NCI-H2171 treated with DMSO at 0.1 percent for 48 hours (cell line): ENCODE measurements around the gene PLEKHA7.

Experiments used
- DNase-seq: peaks from one replicate; lab custom pipeline; 2025; lab: John Stamatoyannopoulos, UW

Gene PLEKHA7

DNA sequence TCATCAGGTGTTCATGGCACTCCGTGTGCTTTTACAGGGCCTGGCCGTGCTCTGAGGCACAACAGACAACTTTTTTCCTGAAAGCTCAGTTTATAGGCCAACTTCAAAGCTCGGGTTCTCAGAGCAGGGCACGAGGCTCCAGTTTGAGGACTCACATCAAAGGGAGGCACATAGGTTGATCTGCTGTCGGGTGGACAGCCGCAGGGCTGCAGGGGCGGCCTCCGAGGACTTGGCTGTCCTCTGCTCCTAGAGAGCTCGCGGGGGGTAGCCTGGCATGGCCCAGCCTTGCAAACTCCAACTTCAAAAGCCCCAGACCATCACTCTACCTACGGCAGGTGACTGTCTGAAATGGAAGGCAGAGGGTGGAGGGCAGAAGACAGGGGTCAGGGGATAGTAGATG, 244.2 kb downstream of the PLEKHA7 start:
- DNase-seq: no peak

DNA sequence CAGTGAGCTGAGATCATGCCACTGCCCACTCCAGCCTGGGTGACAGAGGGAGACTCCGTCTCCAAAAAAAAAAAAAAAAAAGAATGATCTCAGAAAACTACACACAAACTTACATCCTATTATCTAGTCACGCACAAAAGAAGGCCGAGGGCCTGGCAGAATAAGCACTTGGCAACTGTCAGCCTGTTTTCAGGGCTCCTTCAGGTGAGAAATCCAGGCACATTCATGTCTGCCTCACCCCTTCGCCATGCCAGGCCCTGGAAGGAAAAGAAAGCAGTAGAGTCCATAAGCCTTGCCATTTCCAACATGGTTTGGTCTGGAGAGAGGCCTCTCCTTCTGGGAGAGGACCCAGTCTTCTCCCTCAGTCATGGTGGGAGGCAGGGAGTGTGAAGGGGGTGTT, 244.8 kb downstream of the PLEKHA7 start:
- DNase-seq: no peak

DNA sequence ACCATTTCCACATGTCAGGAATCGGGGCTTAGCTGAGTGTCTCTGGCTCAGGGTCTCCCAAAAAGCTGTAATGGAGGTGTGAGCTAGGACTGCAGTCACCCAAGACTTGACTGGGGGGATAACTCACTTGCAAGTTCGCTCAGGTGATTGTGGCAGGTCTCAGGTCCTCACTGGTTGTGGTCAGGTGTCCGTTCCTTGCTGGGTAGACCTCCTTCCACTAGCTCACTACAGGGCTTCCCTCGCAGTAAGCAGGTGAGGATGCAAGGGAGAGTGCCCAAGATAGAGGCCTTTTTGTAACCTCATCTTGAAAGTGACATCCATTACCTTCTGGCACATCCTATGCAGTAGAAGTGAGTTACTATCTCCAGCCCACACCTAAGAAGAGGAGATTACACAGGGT, 246.3 kb downstream of the PLEKHA7 start:
- no peak for DNase-seq

DNA sequence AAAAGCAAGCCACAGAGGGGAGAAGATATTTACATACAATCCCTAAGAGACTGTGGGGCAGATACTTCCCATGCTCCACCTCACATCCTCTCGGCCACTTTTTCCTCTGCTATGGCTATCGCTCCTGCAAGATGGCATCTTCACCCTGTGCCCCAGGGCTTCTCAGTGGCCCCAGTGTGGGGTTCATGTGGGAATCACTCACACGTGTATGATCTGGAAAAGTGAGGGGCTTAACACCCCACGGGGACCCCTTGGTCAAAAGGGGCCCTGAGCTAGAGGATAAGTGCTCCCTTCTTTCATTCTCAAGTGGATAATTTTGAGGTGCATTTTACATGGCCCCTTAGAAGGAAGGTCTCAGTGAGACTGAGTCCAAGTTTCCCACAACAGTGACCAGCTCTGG, 247.1 kb downstream of the PLEKHA7 start:
- DNase-seq: no peak

DNA sequence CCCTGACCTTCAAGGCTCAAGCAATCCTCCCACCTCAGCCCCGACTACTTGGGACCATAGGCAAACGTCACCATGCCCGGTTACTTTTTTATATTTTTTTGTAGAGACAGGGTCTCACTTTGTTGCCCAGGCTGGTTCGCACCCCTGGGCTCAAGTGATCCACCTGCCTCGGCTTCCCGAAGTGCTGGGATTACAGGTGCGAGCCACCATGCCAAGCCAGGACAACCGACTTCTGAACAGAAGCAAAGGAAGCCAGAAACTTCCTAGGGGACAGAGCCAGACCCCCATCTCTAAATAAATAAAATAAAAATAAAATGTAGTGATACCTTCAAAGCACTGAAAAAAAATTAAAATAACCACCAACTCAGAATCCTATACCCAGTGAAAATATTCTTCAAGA, 249.3 kb downstream of the PLEKHA7 start:
- DNase-seq: no peak

DNA sequence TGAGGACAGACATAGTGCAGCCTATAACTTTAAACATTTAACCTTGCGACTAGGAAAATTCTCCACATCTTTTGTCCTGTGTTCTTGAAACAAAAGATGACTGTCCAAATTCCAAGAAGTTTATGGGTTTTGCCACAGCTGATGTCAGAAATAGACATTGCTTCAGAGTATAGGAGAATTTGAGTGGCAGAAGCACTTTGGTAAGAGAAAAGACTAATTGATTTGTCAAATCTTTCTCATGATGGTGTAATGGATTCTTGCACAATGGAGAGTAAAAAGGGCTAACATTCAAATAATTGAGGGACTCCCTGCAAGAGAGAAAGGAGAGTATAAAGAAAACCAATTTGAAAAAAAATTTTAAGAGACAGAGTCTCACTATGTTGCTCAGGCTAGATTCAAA, 250.5 kb downstream of the PLEKHA7 start:
- DNase-seq: no peak

DNA sequence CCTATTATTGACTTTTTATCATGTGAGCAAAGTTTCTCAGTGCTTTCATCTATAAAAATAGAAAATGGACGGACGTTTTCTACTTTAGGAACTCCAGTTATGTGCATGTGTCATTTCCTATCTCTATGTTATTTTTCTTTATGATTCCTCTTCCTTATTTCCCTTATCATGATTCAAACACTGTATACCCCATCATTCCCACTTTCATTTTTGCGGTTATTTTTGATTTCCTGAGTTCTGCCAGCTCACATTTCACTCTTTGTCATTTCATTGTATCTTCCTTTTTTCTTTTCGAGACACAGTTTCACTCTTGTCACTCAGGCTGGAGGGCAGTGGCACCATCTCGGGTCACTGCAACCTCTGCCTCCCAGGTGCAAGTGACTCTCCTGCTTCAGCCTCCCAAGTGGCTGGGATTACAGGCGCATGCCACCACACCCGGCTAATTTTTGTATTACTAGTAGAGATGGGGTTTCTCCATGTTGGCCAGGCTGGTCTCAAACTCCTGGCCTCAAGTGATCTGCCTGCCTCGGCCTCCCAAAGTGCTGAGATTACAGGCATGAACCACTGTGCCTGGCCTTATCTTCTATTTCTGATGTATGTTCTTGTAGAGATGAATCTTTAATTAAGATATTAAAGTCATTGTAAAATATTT, 254.2 kb downstream of the PLEKHA7 start:
- no peak for DNase-seq

DNA sequence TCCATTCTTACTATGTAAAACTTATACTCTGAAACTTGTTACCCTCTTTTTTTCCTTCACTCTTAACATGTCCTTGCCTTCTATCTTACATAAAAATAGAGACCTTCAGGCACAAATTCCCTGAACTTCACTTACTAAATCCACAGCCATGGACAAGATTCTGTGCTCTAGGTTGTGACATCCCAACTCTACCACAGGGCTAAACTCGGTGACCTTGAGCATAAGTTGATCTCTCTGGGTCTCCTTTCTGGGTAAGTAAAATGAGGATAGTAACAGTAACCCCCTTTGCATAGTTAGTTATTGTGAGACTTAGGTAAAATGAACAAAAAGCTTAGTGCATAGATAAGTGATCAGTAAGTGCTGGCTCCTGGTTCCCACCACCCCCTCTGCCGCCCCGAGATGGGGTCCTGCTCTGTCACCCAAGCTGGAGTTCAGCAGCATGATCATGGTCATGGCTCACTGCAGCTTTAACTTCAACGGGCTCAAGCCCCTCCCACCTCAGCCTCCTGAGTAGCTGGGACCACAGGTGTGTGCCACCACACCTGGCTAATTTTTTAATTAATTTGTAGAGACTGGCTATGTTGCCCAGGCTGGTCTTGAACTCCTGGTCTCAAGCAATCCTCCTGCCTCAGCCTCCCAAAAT, 255.7 kb downstream of the PLEKHA7 start:
- DNase-seq: no peak

DNA sequence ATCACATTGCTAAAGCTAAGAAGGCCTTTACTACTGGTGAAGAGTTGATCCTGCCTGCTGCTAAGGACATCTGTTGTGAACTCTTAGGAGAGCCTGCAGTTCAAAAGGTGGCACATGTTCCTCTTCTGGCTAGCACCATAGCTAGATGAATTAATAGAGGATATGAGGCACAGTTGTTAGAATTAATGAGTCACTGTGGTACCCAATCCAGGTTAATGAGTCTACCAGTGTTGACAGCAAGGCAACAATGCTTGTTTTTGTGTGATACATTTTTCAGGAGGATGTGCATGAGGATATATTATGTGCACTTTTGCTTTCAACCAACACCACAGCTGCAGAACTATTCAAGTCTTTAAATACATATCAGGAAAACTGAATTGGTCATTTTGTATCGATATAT, 263.8 kb downstream of the PLEKHA7 start:
- DNase-seq: no peak

DNA sequence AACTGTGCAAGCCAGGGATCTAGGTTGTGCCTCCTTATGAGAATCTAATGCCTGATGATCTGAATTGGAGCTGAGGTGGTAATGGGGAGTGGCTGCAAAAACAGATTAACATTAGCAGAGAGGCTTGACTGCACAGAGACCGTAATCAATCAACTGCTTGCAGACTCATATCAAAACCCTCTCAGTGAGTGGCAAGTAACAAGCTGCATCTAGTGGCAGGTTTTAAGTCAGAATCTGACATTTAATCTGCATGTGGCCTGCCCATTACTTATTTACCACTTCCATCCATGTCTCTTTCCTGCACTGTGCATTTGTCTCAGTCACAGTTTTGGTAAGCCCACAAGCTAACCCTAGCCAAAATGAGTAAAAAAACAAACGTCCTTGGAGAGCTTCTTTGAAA, 264.5 kb downstream of the PLEKHA7 start:
- no peak for DNase-seq

DNA sequence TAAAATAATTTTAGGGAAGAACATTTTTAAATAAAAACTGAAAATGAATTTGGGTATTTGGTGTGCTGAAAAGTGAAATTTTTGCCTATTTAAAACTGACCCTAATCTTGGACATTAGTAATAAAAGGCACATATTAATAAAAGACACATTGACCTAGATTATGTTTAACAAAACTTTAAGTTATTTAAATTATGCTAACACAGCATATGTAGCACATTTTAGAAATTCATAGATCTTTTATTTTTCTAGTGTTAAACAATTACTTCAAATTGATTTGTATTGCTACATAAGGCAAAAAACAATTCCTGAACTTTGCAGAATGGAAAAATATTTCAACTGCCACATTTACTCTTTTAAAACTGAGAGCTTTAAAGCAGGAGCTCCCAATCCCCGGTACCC, 265.1 kb downstream of the PLEKHA7 start:
- no peak for DNase-seq

DNA sequence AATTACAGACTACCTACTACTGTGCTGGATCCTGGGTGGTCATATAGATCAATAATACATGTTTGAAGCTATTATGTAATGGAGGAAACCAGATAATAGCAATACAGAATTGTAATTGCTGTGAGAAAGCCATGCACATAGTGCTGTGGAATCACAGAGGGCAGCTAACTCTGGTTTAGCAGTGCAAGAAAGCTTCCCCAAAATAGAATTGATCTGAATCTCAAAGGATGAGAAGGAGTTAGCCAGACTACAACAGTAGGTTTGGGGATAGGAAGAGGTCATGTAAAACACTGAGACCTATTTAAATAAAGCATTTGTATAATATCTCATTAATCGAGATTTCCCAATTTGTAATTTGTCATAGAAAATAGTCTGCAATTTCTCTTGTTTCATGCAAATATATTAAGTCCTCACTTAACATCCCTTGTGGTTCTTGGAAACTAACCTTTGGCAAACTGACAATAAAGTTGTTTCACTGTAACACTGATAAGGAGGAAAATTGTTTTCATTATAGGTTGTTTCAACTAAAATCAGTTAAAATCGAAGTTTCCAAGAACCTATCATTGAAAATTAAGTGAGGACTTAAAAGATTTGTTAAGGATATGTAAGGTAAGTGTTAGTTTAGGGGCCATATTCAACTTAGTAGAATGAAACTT, 268.1 kb downstream of the PLEKHA7 start:
- DNase-seq: no peak

DNA sequence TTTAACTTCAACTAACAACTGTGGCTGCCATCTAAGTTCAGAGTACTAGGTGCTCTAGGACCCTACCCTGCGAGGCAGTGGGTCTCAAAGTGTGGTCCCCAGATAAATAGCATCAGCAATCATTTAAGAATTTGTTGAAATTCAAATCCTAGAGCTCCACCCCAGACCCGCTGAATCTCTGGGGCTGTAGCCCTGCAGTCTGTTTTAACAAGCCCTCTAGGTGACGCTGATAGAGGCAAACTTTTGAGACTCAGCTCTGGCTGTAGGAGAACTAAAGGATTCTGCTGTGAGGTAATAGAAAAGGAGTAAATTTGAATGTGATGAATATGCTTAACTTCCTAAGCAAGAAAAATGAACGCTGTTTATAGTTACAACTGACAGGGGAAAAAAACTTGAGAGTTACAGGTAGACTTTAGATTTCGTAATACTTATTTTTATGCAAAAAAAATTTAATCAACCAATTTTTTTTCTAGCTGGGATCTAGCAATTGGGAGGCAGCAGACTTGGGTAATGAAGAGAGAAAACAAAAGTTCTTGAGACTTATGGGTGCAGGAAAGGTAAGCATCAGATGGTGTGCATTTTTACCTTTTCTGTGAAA, 270.0 kb downstream of the PLEKHA7 start:
- no peak for DNase-seq

DNA sequence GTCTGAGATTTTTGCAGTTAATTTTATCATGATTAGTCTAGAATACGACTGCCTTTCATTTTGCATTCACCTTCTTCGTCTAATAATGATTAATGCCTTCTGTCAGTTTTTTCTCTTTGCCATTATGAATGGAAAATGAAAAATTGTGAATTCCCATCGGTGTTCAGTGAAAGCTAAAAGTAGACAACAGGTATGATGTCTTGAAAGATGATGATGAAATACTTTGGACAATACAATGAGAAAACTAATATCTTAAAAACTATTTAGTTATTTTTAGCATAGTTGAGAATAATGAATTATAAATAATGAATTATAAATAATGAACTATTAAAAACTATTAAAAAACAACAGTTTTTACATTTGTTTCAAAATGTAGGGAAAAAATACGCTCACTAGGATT, 270.7 kb downstream of the PLEKHA7 start:
- no peak for DNase-seq

DNA sequence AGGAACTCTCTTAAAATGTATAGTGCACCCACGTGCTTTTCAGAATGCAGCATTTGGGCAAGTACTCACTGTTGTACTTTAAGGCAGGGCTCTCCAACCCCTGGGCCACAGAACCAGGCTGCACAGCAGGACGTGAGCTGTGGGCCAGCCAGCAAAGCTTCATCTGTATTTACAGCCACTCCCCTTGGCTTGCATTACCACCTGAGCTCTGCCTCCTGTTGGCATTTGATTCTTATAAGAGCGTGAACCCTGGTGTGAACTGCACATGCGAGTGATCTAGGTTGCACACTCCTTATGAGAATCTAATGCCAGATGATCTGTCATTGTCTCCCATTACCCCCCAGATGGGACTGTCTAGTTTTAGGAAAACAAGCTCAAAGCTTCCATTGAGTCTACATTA, 272.7 kb downstream of the PLEKHA7 start:
- DNase-seq: no peak

DNA sequence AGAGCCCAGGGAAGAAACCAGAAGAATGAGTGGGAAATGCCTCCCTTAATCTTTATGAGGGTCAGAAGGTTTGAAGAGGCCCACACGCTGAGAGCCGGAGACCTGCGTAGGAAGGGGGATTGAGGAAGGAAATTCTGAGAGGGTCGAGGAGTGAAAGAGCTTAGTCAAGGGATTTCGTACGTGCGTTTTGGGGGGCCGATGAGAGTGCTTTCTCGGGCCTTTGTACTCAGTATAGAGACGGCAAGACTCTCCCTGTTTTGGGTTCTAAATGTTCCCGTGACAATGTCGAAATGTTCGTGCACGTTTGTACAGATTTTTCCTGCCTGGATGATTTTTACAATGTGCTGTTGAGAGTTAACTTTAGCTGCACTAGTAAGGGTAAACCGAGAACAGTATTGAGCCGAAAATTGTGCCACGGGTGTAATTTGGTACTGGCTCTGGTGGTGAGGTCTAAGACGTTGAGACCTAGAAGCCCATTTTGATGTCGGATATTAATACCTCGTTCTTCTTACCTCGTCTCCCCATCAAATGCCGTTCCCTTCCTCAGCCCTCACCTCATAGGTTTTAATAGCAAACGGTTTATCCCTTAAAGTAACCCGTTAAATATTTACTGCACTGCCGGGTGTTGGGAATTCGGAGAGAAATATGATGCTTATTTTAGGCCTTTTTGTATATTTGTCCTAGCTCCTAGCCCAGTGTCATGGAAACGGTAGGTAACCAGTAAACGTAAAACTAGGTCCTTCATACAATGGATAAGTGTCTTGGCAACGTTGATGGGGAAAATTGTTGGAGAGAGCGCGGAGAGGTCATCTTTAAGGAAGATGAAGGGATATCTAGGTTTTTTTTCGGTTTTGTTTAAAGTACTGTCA, 275.0 kb downstream of the PLEKHA7 start:
- DNase-seq: no peak

DNA sequence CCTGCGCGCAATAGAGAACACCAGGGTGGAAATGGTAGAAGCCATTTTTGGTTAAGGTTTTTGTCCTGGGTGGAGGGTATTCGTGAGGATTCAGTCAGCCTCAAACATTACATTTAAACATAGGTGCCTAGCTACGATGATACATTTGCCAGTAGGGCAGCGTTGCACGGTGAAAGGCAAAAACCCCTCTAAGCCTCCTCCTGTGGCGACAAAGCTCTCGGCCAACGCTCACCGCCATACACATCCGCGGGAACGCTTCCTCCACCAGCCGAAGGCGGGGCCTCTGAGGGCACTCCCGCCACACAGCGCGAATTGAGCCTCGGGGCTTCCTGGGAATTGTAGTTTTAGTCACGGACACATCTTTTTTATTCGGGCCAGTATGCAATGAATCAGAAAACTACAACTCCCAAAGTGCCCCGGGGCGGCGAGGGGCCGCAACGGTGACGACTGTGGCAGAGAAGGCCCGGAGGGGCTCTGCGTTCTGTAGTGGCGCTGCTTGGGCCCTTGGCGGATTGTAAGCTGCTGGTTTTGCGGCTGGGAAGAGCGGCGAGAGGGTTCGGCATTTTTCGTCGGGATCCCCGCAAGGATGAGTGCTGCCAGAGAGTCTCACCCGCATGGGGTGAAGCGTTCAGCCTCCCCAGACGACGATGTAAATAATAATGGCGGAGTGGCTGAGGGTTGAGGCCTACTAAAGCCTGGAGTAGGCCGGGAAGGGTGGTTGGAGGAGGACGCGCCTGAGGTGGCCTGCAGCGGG, 275.8 kb downstream of the PLEKHA7 start, which contains the start of gene C11orf58:
Gene C11orf58 (plus strand): TSS at position 455 of the 754 bp plus-strand sequence. CDS start 132 bp downstream, at position 587.
- peak; percentile 86 for DNase-seq

DNA sequence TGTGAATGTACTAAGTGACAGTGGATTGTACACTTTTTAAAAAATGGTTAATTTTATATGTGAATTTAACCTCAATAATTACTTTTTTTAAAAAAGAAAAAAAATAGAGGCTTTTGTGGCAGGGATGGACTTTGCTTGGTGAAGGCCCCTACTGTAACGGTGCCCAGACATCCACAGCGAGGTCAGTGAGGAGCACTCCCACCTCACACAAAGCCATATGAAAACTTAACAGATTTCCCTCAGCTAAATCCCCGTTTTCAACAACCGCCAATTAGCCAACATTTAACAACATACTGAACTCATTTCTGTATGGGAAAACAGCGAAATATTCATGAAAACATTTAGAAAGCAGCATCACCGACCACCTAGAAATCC, 276.4 kb downstream of the PLEKHA7 start:
- no peak for DNase-seq
